Fibroblast of lung (primary cell): ENCODE results near the gene HLA-DMA. TPM values are rescaled to one million over a fixed set of nuclear protein-coding genes. Genes with fewer than 3 reads are reported as not detected.
A peak's percentile ranks its signal among the peaks of the same experiment; 100 is the strongest.

Source experiments
- DNase-seq, 2 donors: peaks; one replicate each; pipeline versions ENCODE4 v3.0.0 to v3.0.0-alpha.2; 2010; ENCODE audit warnings: low read depth in 2 of 2
- H2AFZ ChIP-seq: 2 replicates; pipeline ENCODE4 v1.5.1; 2012; ENCODE audit warnings: low read length, control low read depth, inconsistent platforms
- H3K27ac ChIP-seq: 2 replicates; pipeline ENCODE4 v1.5.1; 2011; ENCODE audit warnings: low read length, control low read depth; ENCODE audit not compliant: insufficient read depth
- H3K27me3 ChIP-seq: 2 replicates; pipeline ENCODE4 v1.5.1; 2011; ENCODE audit warnings: mild to moderate bottlenecking, low read length; ENCODE audit not compliant: control insufficient read depth, insufficient read depth
- H3K36me3 ChIP-seq: 2 replicates; pipeline ENCODE4 v1.5.1; 2011; ENCODE audit warnings: low read length; ENCODE audit not compliant: control insufficient read depth, insufficient read depth
- H3K4me1 ChIP-seq: 2 replicates; pipeline ENCODE4 v1.5.1; 2011; ENCODE audit warnings: low read length; ENCODE audit not compliant: control insufficient read depth, insufficient read depth; ENCODE audit errors: extremely low read depth
- H3K4me2 ChIP-seq: 2 replicates; pipeline ENCODE4 v1.5.1; 2011; ENCODE audit warnings: low read length, control low read depth; ENCODE audit not compliant: insufficient read depth; ENCODE audit errors: extremely low read depth
- H3K4me3 ChIP-seq, 4 experiments: fragments of 200-600 bp in 1 of 4; sonication (generic) in 1 of 4; replicated peaks in 1 of 4; 2 replicates each; pipeline ENCODE4 v1.5.1; 2011 to 2016; ENCODE audit warnings: low read length in 4 of 4, low read depth in 3 of 4, mild to moderate bottlenecking in 3 of 4, control low read depth in 2 of 4, inconsistent platforms in 1 of 4, mixed read lengths in 1 of 4; ENCODE audit not compliant: insufficient read depth in 1 of 4; ENCODE audit errors: control extremely low read depth in 1 of 4
- H3K79me2 ChIP-seq: 2 replicates; pipeline ENCODE4 v1.5.1; 2012; ENCODE audit warnings: mild to moderate bottlenecking, low read length, inconsistent platforms; ENCODE audit not compliant: control insufficient read depth, insufficient read depth
- H3K9ac ChIP-seq: 2 replicates; pipeline ENCODE4 v1.5.1; 2011; ENCODE audit warnings: mild to moderate bottlenecking, low read length, control low read depth; ENCODE audit not compliant: insufficient read depth
- H3K9me3 ChIP-seq: 2 replicates; pipeline ENCODE4 v1.5.1; 2012; ENCODE audit warnings: low read depth, low read length; ENCODE audit not compliant: control insufficient read depth, insufficient read depth
- H4K20me1 ChIP-seq: 2 replicates; pipeline ENCODE4 v1.5.1; 2011; ENCODE audit warnings: low read length; ENCODE audit not compliant: control insufficient read depth, insufficient read depth; ENCODE audit errors: extremely low read depth
- EZH2 ChIP-seq: IDR thresholded peaks from 2 replicates; pipeline ENCODE4 v1.5.1; 2012; ENCODE audit warnings: low read length, control low read depth, mild to moderate bottlenecking; ENCODE audit errors: missing control alignments
- polyA plus RNA-seq, 2 donors: library from polyadenylated mRNA; depleted of rRNA in 1 of 2; stranded (reverse) in 1 of 2; unstranded in 1 of 2; fragments of >200 nt; gene quantifications; 2 replicates each; pipeline ENCODE4 v1.2.1, GENCODE V29; 2011 to 2012; ENCODE audit warnings: missing spikeins in 1 of 2
- total RNA-seq: library from RNA; depleted of rRNA; stranded (reverse); fragments of >200 nt; gene quantifications from 2 replicates; pipeline ENCODE4 v1.2.1, GENCODE V29; 2014
- TF ChIP-seq, protein P1 (sequence below), 2 donors: IDR thresholded peaks in 1 of 2; conservative IDR thresholded peaks in 1 of 2; 1 replicate in 1 of 2; 2 replicates in 1 of 2; pipeline ENCODE4 v1.5.1; 2011 to 2012; ENCODE audit warnings: low read length in 2 of 2, control low read depth in 1 of 2, inconsistent platforms in 1 of 2, low read depth in 1 of 2, mild to moderate bottlenecking in 1 of 2

HLA-DMA gene
- total and polyA plus RNA-seq, 2 donors (not counting 1 experiment from before 2014, with no cell fraction given), result 7.1 to 12.1 TPM

DNA sequence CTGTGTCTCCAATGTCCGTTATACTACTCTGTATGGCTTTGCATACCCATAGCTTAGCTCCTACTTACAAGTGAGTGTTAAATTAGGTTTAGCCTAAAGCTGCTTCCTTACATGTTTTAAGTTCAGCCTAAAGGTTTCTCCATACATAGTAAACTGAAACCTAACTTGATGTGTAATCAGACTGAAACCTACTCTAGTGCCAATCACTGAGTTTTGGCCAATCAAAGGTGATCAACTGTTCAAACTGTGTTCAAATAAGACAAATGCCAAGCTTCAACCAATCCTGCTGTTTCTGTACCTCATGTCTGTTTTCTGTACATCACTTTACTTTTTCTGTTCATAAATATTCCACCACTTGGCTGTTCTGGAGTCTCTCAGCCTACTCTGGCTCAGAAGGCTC, 36.5 kb upstream of the HLA-DMA start:
- H2AFZ ChIP-seq, result no peak overlapping the region
- TF ChIP-seq EZH2, result no peak
- TF ChIP-seq, protein P1, sequence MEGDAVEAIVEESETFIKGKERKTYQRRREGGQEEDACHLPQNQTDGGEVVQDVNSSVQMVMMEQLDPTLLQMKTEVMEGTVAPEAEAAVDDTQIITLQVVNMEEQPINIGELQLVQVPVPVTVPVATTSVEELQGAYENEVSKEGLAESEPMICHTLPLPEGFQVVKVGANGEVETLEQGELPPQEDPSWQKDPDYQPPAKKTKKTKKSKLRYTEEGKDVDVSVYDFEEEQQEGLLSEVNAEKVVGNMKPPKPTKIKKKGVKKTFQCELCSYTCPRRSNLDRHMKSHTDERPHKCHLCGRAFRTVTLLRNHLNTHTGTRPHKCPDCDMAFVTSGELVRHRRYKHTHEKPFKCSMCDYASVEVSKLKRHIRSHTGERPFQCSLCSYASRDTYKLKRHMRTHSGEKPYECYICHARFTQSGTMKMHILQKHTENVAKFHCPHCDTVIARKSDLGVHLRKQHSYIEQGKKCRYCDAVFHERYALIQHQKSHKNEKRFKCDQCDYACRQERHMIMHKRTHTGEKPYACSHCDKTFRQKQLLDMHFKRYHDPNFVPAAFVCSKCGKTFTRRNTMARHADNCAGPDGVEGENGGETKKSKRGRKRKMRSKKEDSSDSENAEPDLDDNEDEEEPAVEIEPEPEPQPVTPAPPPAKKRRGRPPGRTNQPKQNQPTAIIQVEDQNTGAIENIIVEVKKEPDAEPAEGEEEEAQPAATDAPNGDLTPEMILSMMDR (conservative IDR thresholded peaks at IDR 0.05 in 1 of 2, IDR thresholded peaks at IDR 0.05 in 1 of 2; ENCODE audit: low read depth in 1 of 2, low read length in 2 of 2), result no peak
- no peak overlapping the region for H3K27ac ChIP-seq
- H4K20me1 ChIP-seq, result no peaks in the 10 kb centered on the region
- DNase-seq, result no peak
- H3K9ac ChIP-seq, result no peak overlapping the region
- H3K4me1 ChIP-seq, result no peaks in the 10 kb centered on the region
- H3K79me2 ChIP-seq, result no peaks in the 10 kb centered on the region
- H3K4me2 ChIP-seq, result no peak overlapping the region
- H3K4me3 ChIP-seq, result no peak overlapping the region
- H3K36me3 ChIP-seq, result no peaks in the 10 kb centered on the region
- H3K27me3 ChIP-seq, result no peaks in the 10 kb centered on the region
- no peaks in the 10 kb centered on the region for H3K9me3 ChIP-seq

DNA sequence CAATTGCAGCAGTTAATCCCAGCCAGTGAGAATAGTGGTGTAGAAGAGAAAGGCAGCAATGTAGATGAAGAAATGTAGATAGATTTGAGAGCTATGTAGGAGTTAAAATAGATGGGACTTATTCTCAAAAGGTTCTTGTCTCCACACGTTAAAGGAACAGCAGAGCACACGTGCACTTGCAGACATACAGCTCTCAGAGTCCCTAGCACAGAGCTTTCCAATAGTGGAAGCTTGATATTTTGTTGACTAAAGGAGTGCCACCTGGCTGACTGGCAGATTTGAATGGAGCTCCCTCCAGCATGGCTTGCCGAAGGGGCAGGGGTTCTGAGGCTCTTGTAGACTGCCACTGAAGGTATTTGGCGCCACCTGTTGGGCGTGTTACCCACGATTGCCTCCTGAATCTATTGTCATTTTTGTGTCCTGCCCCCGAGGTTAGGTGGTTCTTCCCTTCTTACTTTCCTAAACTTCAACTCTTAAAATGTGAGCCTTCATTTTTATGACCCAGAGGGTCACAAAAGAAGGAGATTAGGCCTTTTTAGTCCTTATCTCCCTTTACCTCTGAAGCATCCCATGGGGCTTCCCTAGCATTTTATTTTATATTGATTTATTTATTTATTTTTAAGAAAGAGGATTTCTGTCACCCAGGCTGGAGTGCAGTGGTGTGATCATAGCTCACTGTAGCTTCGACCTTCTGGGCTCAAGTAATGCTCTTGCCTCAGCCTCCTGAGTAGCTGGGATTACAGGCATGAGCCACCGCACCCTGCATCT, 31.9 kb upstream of the HLA-DMA start:
- no peak overlapping the region for H3K27ac ChIP-seq
- no peaks in the 10 kb centered on the region for H4K20me1 ChIP-seq
- TF ChIP-seq, protein P1 (conservative IDR thresholded peaks at IDR 0.05 in 1 of 2, IDR thresholded peaks at IDR 0.05 in 1 of 2; ENCODE audit: low read depth in 1 of 2, low read length in 2 of 2), result peak; percentile 81 to 88
- no peak for TF ChIP-seq EZH2
- peak; percentile 77 to 85 for DNase-seq
- peaks cover 10% of the 10 kb centered on the region for H3K36me3 ChIP-seq
- H3K4me3 ChIP-seq, result no peak overlapping the region
- H3K4me1 ChIP-seq, result no peaks in the 10 kb centered on the region
- no peak overlapping the region for H3K9ac ChIP-seq
- no peaks in the 10 kb centered on the region for H3K9me3 ChIP-seq
- no peak overlapping the region for H2AFZ ChIP-seq
- no peaks in the 10 kb centered on the region for H3K27me3 ChIP-seq
- peaks cover 4% of the 10 kb centered on the region for H3K79me2 ChIP-seq
- H3K4me2 ChIP-seq, result no peak overlapping the region

DNA sequence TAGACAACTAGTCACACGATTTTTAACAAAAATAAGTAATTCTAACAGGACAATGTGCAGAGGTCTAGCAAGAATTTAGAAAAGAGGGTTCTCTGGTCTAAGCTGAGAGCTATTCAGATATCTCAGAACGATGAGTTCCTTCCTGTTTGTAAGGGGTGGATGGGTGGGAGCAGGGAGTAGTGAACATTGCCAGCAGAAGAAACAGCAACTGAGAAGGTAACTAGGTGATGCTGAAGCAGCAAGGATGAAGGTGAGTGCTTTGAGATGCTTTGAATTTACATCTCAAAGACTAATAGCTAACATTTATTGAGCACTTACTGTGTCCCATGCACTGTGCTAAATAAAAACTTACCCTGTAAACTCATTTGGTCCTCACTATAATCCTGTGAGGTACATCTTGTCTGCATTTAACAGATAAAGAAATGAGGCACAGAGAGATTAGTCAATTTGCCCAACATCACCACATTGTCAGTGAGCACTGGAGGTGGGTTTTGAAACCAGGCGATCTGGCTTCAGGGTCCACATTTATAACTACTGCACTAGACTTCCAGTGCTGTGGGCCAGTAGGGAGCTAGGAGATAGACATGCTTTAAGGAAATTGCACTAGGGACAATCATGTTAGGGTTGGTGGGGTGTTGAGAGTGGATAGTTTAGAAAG, 31.2 kb upstream of the HLA-DMA start:
- H3K27ac ChIP-seq, result no peak overlapping the region
- no peaks in the 10 kb centered on the region for H4K20me1 ChIP-seq

More for the DNA sequence above, 31.2 kb upstream of the HLA-DMA start:
- H3K79me2 ChIP-seq, result peaks cover 8% of the 10 kb centered on the region
- no peak overlapping the region for H3K9ac ChIP-seq
- H3K4me1 ChIP-seq, result no peaks in the 10 kb centered on the region
- no peaks in the 10 kb centered on the region for H3K9me3 ChIP-seq
- H3K4me3 ChIP-seq, result no peak overlapping the region
- no peaks in the 10 kb centered on the region for H3K27me3 ChIP-seq
- peaks cover 13% of the 10 kb centered on the region for H3K36me3 ChIP-seq
- no peak overlapping the region for H2AFZ ChIP-seq
- no peak for TF ChIP-seq EZH2
- TF ChIP-seq, protein P1 (conservative IDR thresholded peaks at IDR 0.05 in 1 of 2, IDR thresholded peaks at IDR 0.05 in 1 of 2; ENCODE audit: low read depth in 1 of 2, low read length in 2 of 2), result no peak
- no peak overlapping the region for H3K4me2 ChIP-seq
- DNase-seq, result no peak
